Omental fat pad (tissue), 4 donors: ENCODE measurements around the gene RAB44. TPM values are rescaled to one million over a fixed set of nuclear protein-coding genes. Genes with fewer than 3 reads are reported as not detected.

Experiments used
- ATAC-seq: fragments of 150-250 bp; one replicate; pipeline ENCODE4 v1.9.1; 2016; ENCODE audit warnings: mild to moderate bottlenecking, moderate library complexity; ENCODE audit not compliant: low FRiP score
- DNase-seq: peaks from one replicate; pipeline ENCODE4 v3.0.0-alpha.2; 2019; ENCODE audit warnings: low spot score
- CTCF ChIP-seq, 3 donors: fragments of 450-650 bp; IDR thresholded peaks; one replicate each; pipeline ENCODE4 v1.5.1; 2016 to 2017; ENCODE audit warnings: antibody characterized with exemption in 3 of 3, mild to moderate bottlenecking in 3 of 3, moderate library complexity in 2 of 3
- total RNA-seq, 4 donors: library from RNA; depleted of rRNA; stranded (reverse); fragments of >200 nt; gene quantifications; one replicate each; pipeline ENCODE4 v1.1.0, GENCODE V29; 2016

Gene RAB44
- total RNA-seq, 4 donors from 2014 or later: 0.19 to 2.4 (median 0.43) TPM

- ATAC-seq: no peak
- DNase-seq: no peak
- TF ChIP-seq CTCF (IDR thresholded peaks at IDR 0.05): no peak
Observed at GRCh38 chr6:36692861-36693702, 4.5 kb upstream of the RAB44 start.

GRCh38 chr6:36694616-36695015 is 3.0 kb upstream of the RAB44 start:
- no peak for TF ChIP-seq CTCF (IDR thresholded peaks at IDR 0.05)
- DNase-seq (no peak), ATAC-seq (no peak)

GRCh38 chr6:36695414-36695813 is 2.2 kb upstream of the RAB44 start:
- ATAC-seq: no peak
- no peak for TF ChIP-seq CTCF (IDR thresholded peaks at IDR 0.05)
- no peak for DNase-seq

- peak; percentile 18 for DNase-seq
Observed at GRCh38 chr6:36698196-36698595, 570 bp downstream of the RAB44 start.

GRCh38 chr6:36698871-36699271 is 1.2 kb downstream of the RAB44 start:
- TF ChIP-seq CTCF (IDR thresholded peaks at IDR 0.05): no peak
- ATAC-seq (no peak), DNase-seq (no peak)

More at GRCh38 chr6:36698196-36698595, 570 bp downstream of the RAB44 start:
- no peak for TF ChIP-seq CTCF (IDR thresholded peaks at IDR 0.05)
- no peak for ATAC-seq

GRCh38 chr6:36699348-36699747 is 1.7 kb downstream of the RAB44 start:
- TF ChIP-seq CTCF (IDR thresholded peaks at IDR 0.05): no peak
- DNase-seq (peak; percentile 12), ATAC-seq (no peak)
